Erythroblast (primary cell): ENCODE data around the gene IZUMO4.

Source experiments
- GATA1 ChIP-seq: IDR thresholded peaks from 2 replicates; pipeline ENCODE4 v1.6.1; 2011; ENCODE audit warnings: low read depth, mild to moderate bottlenecking, control low read depth, low read length, moderate library complexity
- POLR2A ChIP-seq: IDR thresholded peaks from 2 replicates; pipeline ENCODE4 v1.6.1; 2011; ENCODE audit warnings: mild to moderate bottlenecking, low read length

GRCh38 chr19:2132731-2133490 lies 36.2 kb downstream of the IZUMO4 start:
- TF ChIP-seq POLR2A, result no peak
- no peak for TF ChIP-seq GATA1
